GM12878 (cell line): ENCODE data around the gene PRKN. TPM values are rescaled to one million over a fixed set of nuclear protein-coding genes. Genes with fewer than 3 reads are reported as not detected.

Source experiments
- ATAC-seq: fragments of 200-7000 bp; cut with Tn5 transposase; 3 replicates; pipeline ENCODE4 v1.9.1; 2020; ENCODE audit warnings: mild to moderate bottlenecking, moderate library complexity
- BruUV-seq: library from RNA; stranded (reverse); fragments of 400-500 nt; replicated peaks from 2 replicates; lab custom pipeline; 2021; lab: Mats Ljungman, UMichigan
- CTCF ChIA-PET: fragments of 300-600 bp; sonication (Branson Sonifier 250); formaldehyde crosslinking; extraction: SDS; loops from one replicate; lab custom pipeline; 2021; ENCODE audit warnings: inconsistent platforms; lab: Yijun Ruan, JAX
- POLR2A ChIA-PET: fragments of 350-600 bp; formaldehyde crosslinking; extraction: SDS; loops from one replicate; lab custom pipeline; 2021; ENCODE audit warnings: inconsistent platforms; lab: Charles Lee
- RAD21 ChIA-PET: fragments of 300-600 bp; sonication (Branson Sonifier 250); formaldehyde crosslinking; loops from one replicate; lab custom pipeline; 2023; ENCODE audit warnings: antibody characterized with exemption; ENCODE audit not compliant: unreplicated experiment; lab: Charles Lee
- SMC1A ChIA-PET: fragments of 300-600 bp; sonication (Branson Sonifier 250); formaldehyde crosslinking; loops from one replicate; lab custom pipeline; 2023; ENCODE audit not compliant: unreplicated experiment, uncharacterized antibody; lab: Charles Lee
- DNase-seq: peaks from one replicate; pipeline ENCODE4 v3.0.0-alpha.2; 2011; ENCODE audit warnings: low read depth, low spot score
- FAIRE-seq: peaks from 3 replicates; lab custom pipeline; 2011; peaks lifted over from hg19 to GRCh38; lab: Jason Lieb, UNC
- H2AFZ ChIP-seq: 2 replicates; pipeline ENCODE4 v1.6.0; 2011; ENCODE audit warnings: low read depth, low read length, control low read depth; ENCODE audit not compliant: control insufficient read depth
- H3K27ac ChIP-seq: 2 replicates; pipeline ENCODE4 v1.5.1; 2011; ENCODE audit warnings: control low read depth; ENCODE audit not compliant: control insufficient read depth, insufficient read depth
- H3K27me3 ChIP-seq, 2 experiments: replicated peaks in 1 of 2; 2 replicates each; pipeline versions ENCODE4 v1.6.0 to v1.6.1; 2011; ENCODE audit warnings: low read length in 1 of 2; ENCODE audit not compliant: control insufficient read depth in 2 of 2, insufficient read depth in 2 of 2
- H3K36me3 ChIP-seq, 2 experiments: 2 replicates each; pipeline ENCODE4 v1.5.1; 2011; ENCODE audit warnings: low read length in 1 of 2; ENCODE audit not compliant: control insufficient read depth in 2 of 2, insufficient read depth in 2 of 2
- H3K4me1 ChIP-seq: 2 replicates; pipeline ENCODE4 v1.6.1; 2011; ENCODE audit warnings: mild to moderate bottlenecking, low read length, moderate library complexity, mixed read lengths; ENCODE audit not compliant: control insufficient read depth, insufficient read depth
- H3K4me2 ChIP-seq: 2 replicates; pipeline ENCODE4 v1.6.0; 2011; ENCODE audit warnings: control low read depth; ENCODE audit not compliant: control insufficient read depth, insufficient read depth
- H3K4me3 ChIP-seq: fragments of 200-600 bp; sonication (generic); 2 replicates; pipeline ENCODE4 v1.5.1; 2016
- H3K79me2 ChIP-seq: 2 replicates; pipeline ENCODE4 v1.6.0; 2011; ENCODE audit warnings: low read length; ENCODE audit not compliant: control insufficient read depth, insufficient read depth
- H3K9ac ChIP-seq: 2 replicates; pipeline ENCODE4 v1.8.0; 2011; ENCODE audit warnings: low read length, control low read depth, mixed read lengths; ENCODE audit not compliant: control insufficient read depth, insufficient read depth
- H3K9me3 ChIP-seq: replicated peaks from 3 replicates; pipeline ENCODE4 v1.5.1; 2011; ENCODE audit warnings: mild to moderate bottlenecking, low read length; ENCODE audit not compliant: control insufficient read depth, insufficient read depth
- H4K20me1 ChIP-seq: 2 replicates; pipeline ENCODE4 v1.6.0; 2011; ENCODE audit not compliant: control insufficient read depth, insufficient read depth
- ATF7 ChIP-seq: fragments of 450-650 bp; IDR thresholded peaks from 2 replicates; pipeline ENCODE4 v1.6.1; 2016; ENCODE audit warnings: low read depth, mild to moderate bottlenecking
- BHLHE40 ChIP-seq, 2 experiments: fragments of 450-650 bp in 1 of 2; IDR thresholded peaks; 2 replicates each; pipeline ENCODE4 v1.6.1; 2011 to 2017; ENCODE audit warnings: low read depth in 2 of 2, borderline replicate concordance in 1 of 2, improper control_type of control experiment in 1 of 2, low read length in 1 of 2, mild to moderate bottlenecking in 1 of 2
- BRCA1 ChIP-seq: IDR thresholded peaks from 2 replicates; pipeline ENCODE4 v1.6.1; 2011; ENCODE audit warnings: low read depth, low read length, improper control_type of control experiment
- CUX1 ChIP-seq: IDR thresholded peaks from 2 replicates; pipeline ENCODE4 v1.6.1; 2012; ENCODE audit warnings: improper control_type of control experiment, low read depth, low read length; ENCODE audit not compliant: insufficient replicate concordance
- DPF2 ChIP-seq: fragments of 450-650 bp; IDR thresholded peaks from 2 replicates; pipeline ENCODE4 v1.6.1; 2017; ENCODE audit warnings: mild to moderate bottlenecking
- E4F1 ChIP-seq: fragments of 450-650 bp; IDR thresholded peaks from 2 replicates; pipeline ENCODE4 v1.6.1; 2018; ENCODE audit warnings: borderline replicate concordance, mild to moderate bottlenecking; ENCODE audit not compliant: partially characterized antibody
- ESRRA ChIP-seq: IDR thresholded peaks from 2 replicates; pipeline ENCODE4 v1.6.1; 2012; ENCODE audit warnings: mild to moderate bottlenecking, low read length, improper control_type of control experiment
- FOXK2 ChIP-seq: fragments of 450-650 bp; IDR thresholded peaks from 2 replicates; pipeline ENCODE4 v1.6.1; 2017; ENCODE audit warnings: mild to moderate bottlenecking, moderate library complexity
- IKZF1 ChIP-seq: fragments of 450-650 bp; conservative IDR thresholded peaks from 2 replicates; pipeline ENCODE4 v1.6.1; 2017; ENCODE audit warnings: antibody characterized with exemption, mild to moderate bottlenecking
- IRF4 ChIP-seq: IDR thresholded peaks from 2 replicates; pipeline ENCODE4 v1.6.1; 2011; ENCODE audit warnings: low read depth, low read length
- KDM1A ChIP-seq: fragments of 200-600 bp; sonication (generic); IDR thresholded peaks from 2 replicates; pipeline ENCODE4 v1.6.1; 2016; ENCODE audit warnings: borderline replicate concordance
- NFYB ChIP-seq: IDR thresholded peaks from 2 replicates; pipeline ENCODE4 v1.6.1; 2011; ENCODE audit warnings: low read depth, mild to moderate bottlenecking, low read length, improper control_type of control experiment, moderate library complexity; ENCODE audit not compliant: insufficient read depth
- SKIL ChIP-seq: fragments of 450-650 bp; IDR thresholded peaks from 2 replicates; pipeline ENCODE4 v1.6.1; 2017; ENCODE audit warnings: mild to moderate bottlenecking, low read depth, inconsistent platforms; ENCODE audit not compliant: poor library complexity, severe bottlenecking
- TARDBP ChIP-seq: IDR thresholded peaks from 2 replicates; pipeline ENCODE4 v1.6.1; 2016; ENCODE audit warnings: borderline replicate concordance
- ZNF24 ChIP-seq: fragments of 450-650 bp; IDR thresholded peaks from 2 replicates; pipeline ENCODE4 v1.6.1; 2017; ENCODE audit warnings: antibody characterized with exemption, mild to moderate bottlenecking
- WGBS: methylation state at CpG from one replicate; pipeline ENCODE4 v1.1.6; 2016; ENCODE audit warnings: low lambda C conversion rate; ENCODE audit not compliant: insufficient replicate concordance, insufficient coverage; ENCODE audit errors: missing lambda C conversion rate; 5-methylcytosine and 5-hydroxymethylcytosine counted together
- in situ Hi-C: fragments of 300-500 bp; cut with MboI; formaldehyde crosslinking; loops from 9 replicates; pipeline ENCODE4 v1.14.3; 2018; ENCODE audit warnings: mixed read lengths
- intact Hi-C: fragments of 100-400 bp; cut with micrococcal nuclease; formaldehyde crosslinking; loops from one replicate; pipeline ENCODE4 v1.14.2; 2022; ENCODE audit not compliant: unreplicated experiment
- polyA plus RNA-seq, 11 experiments: library from polyadenylated mRNA; depleted of rRNA in 4 of 11; unstranded in 6 of 11; stranded (reverse) in 5 of 11; fragments of >200 nt; fragmentation: Nextera tagmentation in 4 of 11; fragmentation: Illumina TruSeq in 1 of 11; extraction: Ambion mirVana in 4 of 11; extraction: Trizol in 1 of 11; gene quantifications; 1 replicate in 1 of 11; 2 replicates in 10 of 11; pipeline versions ENCODE4 v1.2.1 to v1.2.3, GENCODE V29; 2011 to 2016; ENCODE audit warnings: inconsistent platforms in 2 of 11, missing spikeins in 2 of 11, low read depth in 1 of 11
- total RNA-seq, 4 experiments: library from RNA; depleted of rRNA in 3 of 4; stranded (reverse); fragments of >200 nt in 3 of 4; fragmentation: Illumina TruSeq in 1 of 4; extraction: Trizol in 1 of 4; gene quantifications; 2 replicates each; pipeline versions ENCODE4 v1.2.1 to v1.2.3, GENCODE V29; 2013 to 2021

Gene PRKN
- total and polyA plus RNA-seq, 10 of the 15 experiments (the other 5 are each of a cell fraction or from before 2014, with no cell fraction given) = 0.06 to 0.09 TPM; not detected in 8

- ChIA-PET POLR2A (no interaction called here), CTCF (no interaction called here), RAD21 (no interaction called here), SMC1A (no interaction called here)
- no peaks in the 10 kb centered on the region for H4K20me1 ChIP-seq
- H3K9ac ChIP-seq = no peak overlapping the region
- BruUV-seq = no TSS peak
- H3K36me3 ChIP-seq = no peaks in the 10 kb centered on the region
- H3K27me3 ChIP-seq = no peaks in the 10 kb centered on the region
- no peak for ATAC-seq
- no peaks in the 10 kb centered on the region for H3K79me2 ChIP-seq
- no peak overlapping the region for H3K27ac ChIP-seq
- DNase-seq = no peak
- in situ Hi-C loops = no loop called here
- no peak overlapping the region for H2AFZ ChIP-seq
- no peaks in the 10 kb centered on the region for H3K4me1 ChIP-seq
- no peak overlapping the region for H3K4me2 ChIP-seq
- whole genome bisulfite sequencing = 17% methylated on average over 7 of the region's 7 CpGs
- intact Hi-C loops = no loop called here
- H3K9me3 ChIP-seq = no peaks in the 10 kb centered on the region
- no peak for FAIRE-seq
- no peak overlapping the region for H3K4me3 ChIP-seq
- TF ChIP-seq KDM1A (no peak), ZNF24 (no peak), ESRRA (no peak), DPF2 (no peak), BRCA1 (no peak), ATF7 (no peak), NFYB (no peak), IRF4 (no peak), CUX1 (no peak), IKZF1 (no peak), TARDBP (no peak), BHLHE40 (IDR thresholded peaks at IDR 0.05; ENCODE audit: borderline replicate concordance in 1 of 2, low read depth in 2 of 2, low read length in 1 of 2) (no peak), SKIL (no peak), E4F1 (no peak), FOXK2 (no peak)
These were observed 574.4 kb downstream of the PRKN start for GRCh38 chr6:162153120-162153519.
